ENCODE data around the gene RNF135. TPM values are rescaled to one million over a fixed set of nuclear protein-coding genes. Genes with fewer than 3 reads are reported as not detected.

RNF135 gene
- total and polyA plus RNA-seq, 2 of the 4 experiments (the other 2 are of a cell fraction): 5.9 to 9.0 TPM

- no peaks in the 10 kb centered on the region for H3K79me1 ChIP-seq (ENCODE audit: low read depth in 1 of 2, low read length in 2 of 2)
- no peaks in the 10 kb centered on the region for H3K9me3 ChIP-seq (ENCODE audit: control insufficient read depth, insufficient read depth, low read length)
- 100% methylated on average over 1 of the region's 3 CpGs; no CpG with 5 or more reads in 1 of the 2 experiments for WGBS, 2 experiments (ENCODE audit: extremely low coverage in 2 of 2, insufficient read length in 1 of 2)
- H4K91ac ChIP-seq (ENCODE audit: insufficient read depth, low read depth, low read length): no peak overlapping the region
- H3K14ac ChIP-seq (replicated peaks; ENCODE audit: low read depth, low read length): no peak overlapping the region
- peaks cover 8% of the 10 kb centered on the region for H3K9me1 ChIP-seq (ENCODE audit: insufficient read depth, low read length)
- H2AK9ac ChIP-seq (replicated peaks; ENCODE audit: low read depth, low read length, poor library complexity): no peak overlapping the region
- no peak overlapping the region for H3K4ac ChIP-seq (ENCODE audit: low read depth, low read length)
- H2BK20ac ChIP-seq (ENCODE audit: low read depth, low read length): no peak overlapping the region
- H3K18ac ChIP-seq (ENCODE audit: low read depth, low read length): no peak overlapping the region
- DNase-seq: no peak
- no peak overlapping the region for H3K9ac ChIP-seq (ENCODE audit: low read depth, low read length)
- no peak overlapping the region for H2BK120ac ChIP-seq (ENCODE audit: low read depth, low read length)
- BruUV-seq (replicated peaks): no TSS peak
- no peak for ATAC-seq (ENCODE audit: low read depth)
- POLR2A ChIA-PET (ENCODE audit: unreplicated experiment): no interaction called here
- H3K23ac ChIP-seq (ENCODE audit: low read depth, low read length): no peak overlapping the region
- no peak overlapping the region for H2BK5ac ChIP-seq (ENCODE audit: low read depth, low read length, poor library complexity, severe bottlenecking)
- H4K8ac ChIP-seq (ENCODE audit: low read depth in 2 of 2, low read length in 2 of 2): no peak overlapping the region
- TF ChIP-seq SMC3 (IDR thresholded peaks at IDR 0.05; ENCODE audit: low read depth, low read length) (no peak), FOS (IDR thresholded peaks at IDR 0.05; ENCODE audit: low read depth, low read length) (no peak), MAZ (IDR thresholded peaks at IDR 0.05; ENCODE audit: borderline replicate concordance, low read depth, low read length) (no peak), CEBPB (IDR thresholded peaks at IDR 0.05; ENCODE audit: low read depth, low read length) (no peak), RFX5 (IDR thresholded peaks at IDR 0.05; ENCODE audit: low read depth, low read length) (no peak), ELK1 (IDR thresholded peaks at IDR 0.05; ENCODE audit: borderline replicate concordance, low read depth, low read length) (no peak), MAFK (IDR thresholded peaks at IDR 0.05; ENCODE audit: low read depth, low read length) (no peak), CHD1 (IDR thresholded peaks at IDR 0.05; ENCODE audit: low read depth, low read length) (no peak), MXI1 (IDR thresholded peaks at IDR 0.05; ENCODE audit: borderline replicate concordance, low read depth, low read length) (no peak), CTCF (conservative IDR thresholded peaks at IDR 0.05; ENCODE audit: low read depth, low read length) (no peak), RCOR1 (IDR thresholded peaks at IDR 0.05; ENCODE audit: insufficient replicate concordance, low read length) (no peak), POLR2A (IDR thresholded peaks at IDR 0.05; ENCODE audit: low read depth, low read length) (no peak), NFE2L2 (IDR thresholded peaks at IDR 0.05; ENCODE audit: low read depth, low read length) (no peak), BHLHE40 (IDR thresholded peaks at IDR 0.05; ENCODE audit: low read depth, low read length) (no peak)
- no peak overlapping the region for H3K27ac ChIP-seq (ENCODE audit: insufficient read depth, low read length)
- H3K4me2 ChIP-seq (ENCODE audit: low read depth, low read length): no peak overlapping the region
- CTCF ChIA-PET: no interaction called here
- in situ Hi-C loops (cut with MboI; ENCODE audit: low sequenced_read_pairs): no loop called here
- peaks cover 30% of the 10 kb centered on the region for H3K36me3 ChIP-seq (ENCODE audit: control insufficient read depth, insufficient read depth, low read length)
- no peaks in the 10 kb centered on the region for H3K4me1 ChIP-seq (ENCODE audit: control insufficient read depth, insufficient read depth, low read length)
- H3K56ac ChIP-seq (ENCODE audit: extremely low read depth, insufficient read depth, low read length): no peak overlapping the region
- no peaks in the 10 kb centered on the region for H3K27me3 ChIP-seq (ENCODE audit: control insufficient read depth, insufficient read depth, low read length)
- no peak overlapping the region for H4K5ac ChIP-seq (ENCODE audit: low read depth, low read length)
- H4K20me1 ChIP-seq (ENCODE audit: insufficient read depth, low read length): no peaks in the 10 kb centered on the region
- dilution Hi-C loops (cut with HindIII; ENCODE audit: low sequenced_read_pairs, unreplicated experiment): no loop called here
- no peak overlapping the region for H2AFZ ChIP-seq (replicated peaks; ENCODE audit: low read length, poor library complexity)
- no peak overlapping the region for H2AK5ac ChIP-seq (ENCODE audit: low read depth, low read length)
- intact Hi-C loops (cut with micrococcal nuclease): no loop called here
- H2BK15ac ChIP-seq (ENCODE audit: low read depth, low read length): no peak overlapping the region
- no peak overlapping the region for H3K4me3 ChIP-seq (ENCODE audit: insufficient read depth, low read depth, low read length)
Observed at GRCh38 chr17:30996486-30996885, 25.6 kb downstream of the RNF135 start.

All from IMR-90 (cell line).